Measurements from ENCODE around the gene GATA1. TPM values are rescaled to one million over a fixed set of nuclear protein-coding genes. Genes with fewer than 3 reads are reported as not detected.

The GATA1 gene
- total RNA-seq, 1 donor from 2014 or later: not detected

DNA sequence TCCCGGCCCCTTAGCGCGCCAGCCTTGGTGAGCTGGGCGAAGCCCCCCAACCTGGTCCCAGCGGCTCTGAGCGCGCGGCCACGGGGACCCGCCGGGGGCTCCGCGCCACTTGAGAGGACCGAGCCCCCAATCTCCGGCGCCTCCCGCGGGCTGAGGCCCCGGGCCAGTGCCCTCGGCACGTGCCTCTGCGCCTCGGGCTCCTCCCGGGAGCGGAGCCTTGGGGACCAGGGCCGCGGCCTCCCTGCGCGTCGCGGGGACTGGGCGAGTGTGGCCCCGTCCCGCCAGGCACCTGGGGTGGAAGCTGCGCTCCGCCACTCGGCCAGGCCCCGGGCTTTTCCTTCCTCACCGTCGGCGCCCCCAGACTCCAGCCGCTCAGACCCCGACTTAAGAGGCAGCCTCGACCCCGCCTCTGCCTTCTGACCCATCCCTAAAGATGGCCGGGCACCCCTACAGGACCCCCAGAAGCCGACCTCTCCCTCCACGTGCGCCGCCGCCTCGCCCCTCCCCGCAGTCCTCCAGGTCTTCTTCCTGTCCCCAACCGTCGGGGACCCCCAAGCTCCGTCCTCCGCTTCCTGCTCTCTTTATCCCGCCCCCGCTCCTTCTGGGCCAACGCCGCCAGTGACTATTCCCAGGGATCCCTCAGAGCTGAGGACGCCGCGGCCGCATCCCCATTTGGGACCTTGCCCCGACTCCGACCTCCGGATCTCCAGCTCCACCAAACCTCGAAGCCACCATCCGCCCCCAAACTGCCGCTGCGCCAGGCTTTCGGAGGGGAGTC is 40.7 kb downstream of the GATA1 start:
- Mint-ChIP-seq H3K9me3 (ENCODE audit: low read depth) (peaks cover 11% of the 10 kb centered on the region), H3K27me3 (ENCODE audit: low read depth) (no peaks in the 10 kb centered on the region), H3K4me3 (ENCODE audit: unreplicated experiment) (no peak overlapping the region), H3K36me3 (ENCODE audit: low read depth) (peaks cover 20% of the 10 kb centered on the region), H3K4me1 (ENCODE audit: low read depth) (no peaks in the 10 kb centered on the region), H3K27ac (ENCODE audit: unreplicated experiment) (no peak overlapping the region)
- TF ChIP-seq, protein P1, sequence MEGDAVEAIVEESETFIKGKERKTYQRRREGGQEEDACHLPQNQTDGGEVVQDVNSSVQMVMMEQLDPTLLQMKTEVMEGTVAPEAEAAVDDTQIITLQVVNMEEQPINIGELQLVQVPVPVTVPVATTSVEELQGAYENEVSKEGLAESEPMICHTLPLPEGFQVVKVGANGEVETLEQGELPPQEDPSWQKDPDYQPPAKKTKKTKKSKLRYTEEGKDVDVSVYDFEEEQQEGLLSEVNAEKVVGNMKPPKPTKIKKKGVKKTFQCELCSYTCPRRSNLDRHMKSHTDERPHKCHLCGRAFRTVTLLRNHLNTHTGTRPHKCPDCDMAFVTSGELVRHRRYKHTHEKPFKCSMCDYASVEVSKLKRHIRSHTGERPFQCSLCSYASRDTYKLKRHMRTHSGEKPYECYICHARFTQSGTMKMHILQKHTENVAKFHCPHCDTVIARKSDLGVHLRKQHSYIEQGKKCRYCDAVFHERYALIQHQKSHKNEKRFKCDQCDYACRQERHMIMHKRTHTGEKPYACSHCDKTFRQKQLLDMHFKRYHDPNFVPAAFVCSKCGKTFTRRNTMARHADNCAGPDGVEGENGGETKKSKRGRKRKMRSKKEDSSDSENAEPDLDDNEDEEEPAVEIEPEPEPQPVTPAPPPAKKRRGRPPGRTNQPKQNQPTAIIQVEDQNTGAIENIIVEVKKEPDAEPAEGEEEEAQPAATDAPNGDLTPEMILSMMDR (IDR thresholded peaks at IDR 0.05): no peak
- DNase-seq (ENCODE audit: low spot score): no peak

DNA sequence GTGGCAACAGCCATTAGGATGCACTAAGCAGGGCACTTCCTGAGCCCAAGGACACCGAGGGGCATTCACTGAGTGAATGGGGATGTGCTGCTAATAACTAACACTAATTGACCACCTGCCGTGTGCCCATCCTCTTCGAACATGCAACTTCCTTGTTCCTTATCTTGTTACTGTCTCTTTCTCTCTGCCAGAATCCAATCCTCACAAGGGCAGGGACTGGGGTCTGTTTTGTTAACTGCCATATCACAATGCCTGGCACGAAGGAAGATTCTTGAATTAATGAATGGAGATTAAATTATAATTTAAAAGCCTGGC is 41.2 kb downstream of the GATA1 start:
- Mint-ChIP-seq H3K9me3 (ENCODE audit: low read depth) (peaks cover 12% of the 10 kb centered on the region), H3K27me3 (ENCODE audit: low read depth) (no peaks in the 10 kb centered on the region), H3K4me3 (ENCODE audit: unreplicated experiment) (no peak overlapping the region), H3K36me3 (ENCODE audit: low read depth) (peaks cover 20% of the 10 kb centered on the region), H3K4me1 (ENCODE audit: low read depth) (no peaks in the 10 kb centered on the region), H3K27ac (ENCODE audit: unreplicated experiment) (no peak overlapping the region)
- DNase-seq (ENCODE audit: low spot score): no peak
- TF ChIP-seq, protein P1 (IDR thresholded peaks at IDR 0.05): no peak

DNA sequence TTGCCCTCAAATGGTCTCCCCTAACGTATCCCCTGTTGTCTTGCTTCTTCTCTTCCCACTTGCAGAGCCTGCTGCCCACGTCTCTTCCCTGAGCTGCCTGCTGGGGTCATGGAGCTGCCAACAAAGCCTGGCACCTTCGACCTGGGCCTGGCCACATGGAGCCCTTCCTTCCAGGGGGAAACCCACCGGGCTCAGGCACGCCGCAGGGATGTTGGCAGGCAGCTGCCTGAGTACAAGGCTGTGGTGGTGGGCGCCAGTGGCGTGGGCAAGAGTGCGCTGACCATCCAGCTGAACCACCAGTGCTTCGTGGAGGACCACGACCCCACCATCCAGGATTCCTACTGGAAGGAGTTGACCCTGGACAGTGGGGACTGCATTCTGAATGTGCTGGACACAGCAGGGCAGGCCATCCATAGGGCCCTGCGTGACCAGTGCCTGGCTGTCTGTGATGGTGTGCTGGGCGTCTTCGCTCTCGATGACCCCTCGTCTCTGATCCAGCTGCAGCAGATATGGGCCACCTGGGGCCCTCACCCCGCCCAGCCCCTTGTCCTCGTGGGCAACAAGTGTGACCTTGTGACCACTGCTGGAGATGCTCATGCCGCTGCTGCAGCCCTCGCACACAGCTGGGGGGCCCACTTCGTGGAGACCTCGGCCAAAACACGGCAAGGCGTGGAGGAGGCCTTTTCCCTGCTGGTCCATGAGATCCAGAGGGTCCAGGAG is 42.8 kb downstream of the GATA1 start:
- Mint-ChIP-seq H3K27me3 (ENCODE audit: low read depth) (no peaks in the 10 kb centered on the region), H3K4me3 (ENCODE audit: unreplicated experiment) (no peak overlapping the region), H3K27ac (ENCODE audit: unreplicated experiment) (no peak overlapping the region), H3K4me1 (ENCODE audit: low read depth) (peaks cover 10% of the 10 kb centered on the region), H3K36me3 (ENCODE audit: low read depth) (peaks cover 16% of the 10 kb centered on the region), H3K9me3 (ENCODE audit: low read depth) (peaks cover 14% of the 10 kb centered on the region)
- DNase-seq (ENCODE audit: low spot score): no peak
- TF ChIP-seq, protein P1 (IDR thresholded peaks at IDR 0.05): no peak

DNA sequence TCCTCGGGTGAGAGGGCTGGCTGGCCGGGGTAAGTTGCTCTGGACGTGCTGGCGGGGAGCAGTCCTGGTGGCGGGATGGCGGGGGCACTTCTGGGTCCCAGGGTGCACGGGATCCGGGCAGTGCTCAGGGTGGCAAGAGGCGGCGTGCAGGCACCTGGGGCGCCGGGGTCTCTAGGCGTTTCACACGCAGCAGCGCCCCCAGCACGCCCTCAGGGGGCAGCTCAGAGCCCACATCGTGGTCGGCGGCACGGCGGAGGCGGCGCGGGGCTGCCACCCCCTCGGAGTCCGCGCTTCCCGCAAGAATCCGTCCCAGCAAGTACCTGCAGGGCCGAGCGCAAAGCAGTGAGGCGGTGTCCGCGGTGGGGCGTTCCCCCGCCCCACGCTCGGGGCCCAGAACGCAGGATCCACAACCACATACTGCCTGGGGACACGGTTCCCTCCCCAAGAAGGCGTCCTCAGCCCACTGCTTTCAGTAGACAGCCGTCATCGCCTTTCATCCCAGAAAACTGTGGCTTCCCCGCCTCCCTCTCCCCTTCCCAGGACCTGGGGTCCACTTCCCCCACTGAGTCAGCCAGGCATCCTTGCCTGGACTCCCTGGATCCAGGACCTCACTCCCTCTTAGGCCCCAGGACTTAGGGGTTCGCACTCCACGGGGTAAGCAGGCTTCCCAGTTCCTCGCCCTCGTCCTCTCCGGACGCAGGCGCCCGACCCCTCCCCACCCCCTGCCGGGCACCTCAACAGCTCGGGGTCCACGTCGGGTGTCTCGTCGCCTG is 44.9 kb downstream of the GATA1 start:
- no peak overlapping the region for H3K27ac Mint-ChIP-seq (ENCODE audit: unreplicated experiment)
- DNase-seq (ENCODE audit: low spot score): no peak
- peaks cover 8% of the 10 kb centered on the region for H3K9me3 Mint-ChIP-seq (ENCODE audit: low read depth)
- peaks cover 5% of the 10 kb centered on the region for H3K36me3 Mint-ChIP-seq (ENCODE audit: low read depth)
- H3K4me1 Mint-ChIP-seq (ENCODE audit: low read depth): peaks cover 17% of the 10 kb centered on the region
- TF ChIP-seq, protein P1 (IDR thresholded peaks at IDR 0.05): no peak
- H3K27me3 Mint-ChIP-seq (ENCODE audit: low read depth): no peaks in the 10 kb centered on the region
- H3K4me3 Mint-ChIP-seq (ENCODE audit: unreplicated experiment): no peak overlapping the region

DNA sequence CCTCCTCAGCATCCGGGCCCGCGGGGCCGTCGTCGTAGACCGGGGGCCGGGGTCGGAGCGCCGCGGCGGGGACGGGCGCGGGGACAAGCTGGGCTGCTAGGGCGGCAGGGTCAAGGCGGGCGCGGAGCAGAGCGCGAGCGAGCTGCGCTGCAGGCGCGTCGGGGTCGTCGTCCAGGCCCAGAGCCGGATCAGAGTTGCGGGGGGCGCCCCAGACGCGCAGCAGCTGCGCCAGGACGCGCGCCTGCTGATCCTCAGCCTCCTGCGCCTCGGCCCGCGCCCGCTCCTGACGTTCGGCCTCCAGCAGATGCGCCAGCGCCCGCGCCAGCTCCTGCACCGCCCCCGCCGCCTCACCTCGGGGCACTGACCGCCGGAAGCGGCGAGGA is 45.5 kb downstream of the GATA1 start:
- Mint-ChIP-seq H3K9me3 (ENCODE audit: low read depth) (peaks cover 11% of the 10 kb centered on the region), H3K27ac (ENCODE audit: unreplicated experiment) (no peak overlapping the region), H3K36me3 (ENCODE audit: low read depth) (peaks cover 5% of the 10 kb centered on the region), H3K4me1 (ENCODE audit: low read depth) (peaks cover 17% of the 10 kb centered on the region), H3K4me3 (ENCODE audit: unreplicated experiment) (no peak overlapping the region), H3K27me3 (ENCODE audit: low read depth) (peaks cover 2% of the 10 kb centered on the region)
- no peak for DNase-seq (ENCODE audit: low spot score)
- TF ChIP-seq, protein P1 (IDR thresholded peaks at IDR 0.05): no peak

Measured in chondrocyte (in vitro differentiated cells).